Measurements from ENCODE around the gene SLAMF8. TPM values are rescaled to one million over a fixed set of nuclear protein-coding genes. Genes with fewer than 3 reads are reported as not detected.

The SLAMF8 gene
- total and polyA plus RNA-seq, 4 donors: 0.28 to 1.6 (median 1.1) TPM

DNA sequence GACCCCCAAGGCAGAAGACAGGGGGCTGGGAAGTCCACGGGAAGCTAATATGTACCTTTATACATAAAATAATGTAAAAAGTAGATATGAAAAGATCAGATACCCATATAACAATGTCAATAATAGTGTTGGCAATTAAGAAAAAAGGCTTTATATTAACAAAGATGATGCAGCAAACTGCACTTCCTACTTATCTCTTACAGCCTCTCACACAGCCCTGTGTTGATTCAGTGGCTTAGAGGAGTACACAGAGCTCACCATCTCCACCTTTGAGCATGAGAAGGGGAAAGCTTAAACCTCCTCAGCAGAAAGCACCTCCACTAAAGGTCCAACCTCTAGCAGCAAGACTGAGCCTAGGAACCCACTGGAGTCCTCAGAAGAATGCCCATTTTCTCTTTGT lies 42.9 kb downstream of the SLAMF8 start:
- Histone ChIP-seq H3K9ac (ENCODE audit: low read depth in 1 of 2, low read length in 2 of 2) (no peak overlapping the region), H3K36me3 (ENCODE audit: control insufficient read depth in 4 of 4, insufficient read depth in 3 of 4, low read depth in 1 of 4, low read length in 3 of 4) (no peaks in the 10 kb centered on the region), H3K4me1 (ENCODE audit: control insufficient read depth in 4 of 4, insufficient read depth in 4 of 4, low read length in 3 of 4) (peaks cover 6 to 11% (median 10%) of the 10 kb centered on the region in 4 donors), H3K27me3 (ENCODE audit: control insufficient read depth in 4 of 4, insufficient read depth in 4 of 4, low read length in 3 of 4) (no peaks in the 10 kb centered on the region), H3K4me3 (ENCODE audit: low read depth in 1 of 3, low read length in 3 of 3) (no peak overlapping the region), H3K9me3 (ENCODE audit: control insufficient read depth in 4 of 4, low read length in 3 of 4) (no peaks in the 10 kb centered on the region), H3K27ac (ENCODE audit: low read depth in 1 of 2, low read length in 2 of 2) (no peak overlapping the region)
- 82% methylated on average over 1 of the region's 1 CpG for WGBS
- DNase-seq (ENCODE audit: low spot score): no peak
- TF ChIP-seq EGR1 (IDR thresholded peaks at IDR 0.05; ENCODE audit: low read depth in 2 of 2): no peak
- TF ChIP-seq YY1 (IDR thresholded peaks at IDR 0.05): no peak
- TF ChIP-seq, protein P1, sequence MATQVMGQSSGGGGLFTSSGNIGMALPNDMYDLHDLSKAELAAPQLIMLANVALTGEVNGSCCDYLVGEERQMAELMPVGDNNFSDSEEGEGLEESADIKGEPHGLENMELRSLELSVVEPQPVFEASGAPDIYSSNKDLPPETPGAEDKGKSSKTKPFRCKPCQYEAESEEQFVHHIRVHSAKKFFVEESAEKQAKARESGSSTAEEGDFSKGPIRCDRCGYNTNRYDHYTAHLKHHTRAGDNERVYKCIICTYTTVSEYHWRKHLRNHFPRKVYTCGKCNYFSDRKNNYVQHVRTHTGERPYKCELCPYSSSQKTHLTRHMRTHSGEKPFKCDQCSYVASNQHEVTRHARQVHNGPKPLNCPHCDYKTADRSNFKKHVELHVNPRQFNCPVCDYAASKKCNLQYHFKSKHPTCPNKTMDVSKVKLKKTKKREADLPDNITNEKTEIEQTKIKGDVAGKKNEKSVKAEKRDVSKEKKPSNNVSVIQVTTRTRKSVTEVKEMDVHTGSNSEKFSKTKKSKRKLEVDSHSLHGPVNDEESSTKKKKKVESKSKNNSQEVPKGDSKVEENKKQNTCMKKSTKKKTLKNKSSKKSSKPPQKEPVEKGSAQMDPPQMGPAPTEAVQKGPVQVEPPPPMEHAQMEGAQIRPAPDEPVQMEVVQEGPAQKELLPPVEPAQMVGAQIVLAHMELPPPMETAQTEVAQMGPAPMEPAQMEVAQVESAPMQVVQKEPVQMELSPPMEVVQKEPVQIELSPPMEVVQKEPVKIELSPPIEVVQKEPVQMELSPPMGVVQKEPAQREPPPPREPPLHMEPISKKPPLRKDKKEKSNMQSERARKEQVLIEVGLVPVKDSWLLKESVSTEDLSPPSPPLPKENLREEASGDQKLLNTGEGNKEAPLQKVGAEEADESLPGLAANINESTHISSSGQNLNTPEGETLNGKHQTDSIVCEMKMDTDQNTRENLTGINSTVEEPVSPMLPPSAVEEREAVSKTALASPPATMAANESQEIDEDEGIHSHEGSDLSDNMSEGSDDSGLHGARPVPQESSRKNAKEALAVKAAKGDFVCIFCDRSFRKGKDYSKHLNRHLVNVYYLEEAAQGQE (IDR thresholded peaks at IDR 0.05): no peak
- TF ChIP-seq JUND (IDR thresholded peaks at IDR 0.05): no peak
- TF ChIP-seq HNF4G (IDR thresholded peaks at IDR 0.05): no peak
- TF ChIP-seq FOXA2 (IDR thresholded peaks at IDR 0.05): no peak
- no peak for TF ChIP-seq NR2F2 (IDR thresholded peaks at IDR 0.05)
- TF ChIP-seq HNF4A (conservative IDR thresholded peaks at IDR 0.05): no peak
- no peak for TF ChIP-seq FOXA1 (IDR thresholded peaks at IDR 0.05)
- TF ChIP-seq, protein P2, sequence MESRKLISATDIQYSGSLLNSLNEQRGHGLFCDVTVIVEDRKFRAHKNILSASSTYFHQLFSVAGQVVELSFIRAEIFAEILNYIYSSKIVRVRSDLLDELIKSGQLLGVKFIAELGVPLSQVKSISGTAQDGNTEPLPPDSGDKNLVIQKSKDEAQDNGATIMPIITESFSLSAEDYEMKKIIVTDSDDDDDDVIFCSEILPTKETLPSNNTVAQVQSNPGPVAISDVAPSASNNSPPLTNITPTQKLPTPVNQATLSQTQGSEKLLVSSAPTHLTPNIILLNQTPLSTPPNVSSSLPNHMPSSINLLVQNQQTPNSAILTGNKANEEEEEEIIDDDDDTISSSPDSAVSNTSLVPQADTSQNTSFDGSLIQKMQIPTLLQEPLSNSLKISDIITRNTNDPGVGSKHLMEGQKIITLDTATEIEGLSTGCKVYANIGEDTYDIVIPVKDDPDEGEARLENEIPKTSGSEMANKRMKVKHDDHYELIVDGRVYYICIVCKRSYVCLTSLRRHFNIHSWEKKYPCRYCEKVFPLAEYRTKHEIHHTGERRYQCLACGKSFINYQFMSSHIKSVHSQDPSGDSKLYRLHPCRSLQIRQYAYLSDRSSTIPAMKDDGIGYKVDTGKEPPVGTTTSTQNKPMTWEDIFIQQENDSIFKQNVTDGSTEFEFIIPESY (IDR thresholded peaks at IDR 0.05): no peak

DNA sequence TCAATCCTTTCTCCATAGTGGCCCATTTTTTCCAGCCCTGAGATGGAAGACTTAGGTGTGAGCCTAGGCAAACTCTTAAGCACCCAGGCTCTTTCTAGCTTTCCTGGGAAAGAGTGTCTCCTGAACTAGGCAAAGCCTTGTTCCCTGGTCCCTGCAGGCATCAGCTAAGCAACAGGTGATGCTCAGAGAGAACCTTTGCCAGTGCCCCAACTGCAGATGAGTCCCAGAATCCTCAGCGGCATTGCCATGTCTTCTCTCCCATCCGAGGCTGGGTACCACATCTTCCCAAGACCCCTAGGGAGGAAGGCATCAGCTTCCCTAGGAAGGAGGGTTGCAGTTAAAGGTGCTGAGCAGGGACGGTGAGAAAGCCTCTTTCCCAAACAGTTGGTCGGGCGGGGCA lies 44.0 kb downstream of the SLAMF8 start:
- no peak for DNase-seq (ENCODE audit: low spot score)
- H3K9ac ChIP-seq (ENCODE audit: low read depth in 1 of 2, low read length in 2 of 2): no peak overlapping the region
- no peaks in the 10 kb centered on the region for H3K36me3 ChIP-seq (ENCODE audit: control insufficient read depth in 4 of 4, insufficient read depth in 3 of 4, low read depth in 1 of 4, low read length in 3 of 4)
- H3K9me3 ChIP-seq (ENCODE audit: control insufficient read depth in 4 of 4, low read length in 3 of 4): no peaks in the 10 kb centered on the region
- no peaks in the 10 kb centered on the region for H3K27me3 ChIP-seq (ENCODE audit: control insufficient read depth in 4 of 4, insufficient read depth in 4 of 4, low read length in 3 of 4)
- H3K27ac ChIP-seq (ENCODE audit: low read depth in 1 of 2, low read length in 2 of 2): no peak overlapping the region
- H3K4me1 ChIP-seq (ENCODE audit: control insufficient read depth in 4 of 4, insufficient read depth in 4 of 4, low read length in 3 of 4): peaks cover 6 to 11% (median 10%) of the 10 kb centered on the region in 4 donors
- TF ChIP-seq, protein P1 (IDR thresholded peaks at IDR 0.05): no peak
- TF ChIP-seq YY1 (IDR thresholded peaks at IDR 0.05): no peak
- no peak for TF ChIP-seq FOXA1 (IDR thresholded peaks at IDR 0.05)
- no peak for TF ChIP-seq EGR1 (IDR thresholded peaks at IDR 0.05; ENCODE audit: low read depth in 2 of 2)
- TF ChIP-seq HNF4G (IDR thresholded peaks at IDR 0.05): no peak
- no peak for TF ChIP-seq RAD21 (IDR thresholded peaks at IDR 0.05)
- TF ChIP-seq TAF1 (conservative IDR thresholded peaks at IDR 0.05): no peak
- no peak for TF ChIP-seq NR2F2 (IDR thresholded peaks at IDR 0.05)
- no peak for TF ChIP-seq GABPA (IDR thresholded peaks at IDR 0.05 in 1 of 2, conservative IDR thresholded peaks at IDR 0.05 in 1 of 2)
- TF ChIP-seq, protein P2 (IDR thresholded peaks at IDR 0.05): no peak
- TF ChIP-seq SP1 (IDR thresholded peaks at IDR 0.05): no peak
- TF ChIP-seq, protein P3, sequence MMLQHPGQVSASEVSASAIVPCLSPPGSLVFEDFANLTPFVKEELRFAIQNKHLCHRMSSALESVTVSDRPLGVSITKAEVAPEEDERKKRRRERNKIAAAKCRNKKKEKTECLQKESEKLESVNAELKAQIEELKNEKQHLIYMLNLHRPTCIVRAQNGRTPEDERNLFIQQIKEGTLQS (IDR thresholded peaks at IDR 0.05): no peak
- no peak for TF ChIP-seq FOXA2 (IDR thresholded peaks at IDR 0.05)
- TF ChIP-seq, protein P4, sequence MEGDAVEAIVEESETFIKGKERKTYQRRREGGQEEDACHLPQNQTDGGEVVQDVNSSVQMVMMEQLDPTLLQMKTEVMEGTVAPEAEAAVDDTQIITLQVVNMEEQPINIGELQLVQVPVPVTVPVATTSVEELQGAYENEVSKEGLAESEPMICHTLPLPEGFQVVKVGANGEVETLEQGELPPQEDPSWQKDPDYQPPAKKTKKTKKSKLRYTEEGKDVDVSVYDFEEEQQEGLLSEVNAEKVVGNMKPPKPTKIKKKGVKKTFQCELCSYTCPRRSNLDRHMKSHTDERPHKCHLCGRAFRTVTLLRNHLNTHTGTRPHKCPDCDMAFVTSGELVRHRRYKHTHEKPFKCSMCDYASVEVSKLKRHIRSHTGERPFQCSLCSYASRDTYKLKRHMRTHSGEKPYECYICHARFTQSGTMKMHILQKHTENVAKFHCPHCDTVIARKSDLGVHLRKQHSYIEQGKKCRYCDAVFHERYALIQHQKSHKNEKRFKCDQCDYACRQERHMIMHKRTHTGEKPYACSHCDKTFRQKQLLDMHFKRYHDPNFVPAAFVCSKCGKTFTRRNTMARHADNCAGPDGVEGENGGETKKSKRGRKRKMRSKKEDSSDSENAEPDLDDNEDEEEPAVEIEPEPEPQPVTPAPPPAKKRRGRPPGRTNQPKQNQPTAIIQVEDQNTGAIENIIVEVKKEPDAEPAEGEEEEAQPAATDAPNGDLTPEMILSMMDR (IDR thresholded peaks at IDR 0.05; ENCODE audit: low read depth, low read length, missing input control): no peak
- TF ChIP-seq JUND (IDR thresholded peaks at IDR 0.05): no peak
- no peak for TF ChIP-seq HNF4A (conservative IDR thresholded peaks at IDR 0.05)
- TF ChIP-seq, protein P5, sequence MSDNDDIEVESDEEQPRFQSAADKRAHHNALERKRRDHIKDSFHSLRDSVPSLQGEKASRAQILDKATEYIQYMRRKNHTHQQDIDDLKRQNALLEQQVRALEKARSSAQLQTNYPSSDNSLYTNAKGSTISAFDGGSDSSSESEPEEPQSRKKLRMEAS (IDR thresholded peaks at IDR 0.05): no peak
- no peak for TF ChIP-seq RXRA (IDR thresholded peaks at IDR 0.05)
- 90% methylated on average over 5 of the region's 5 CpGs for WGBS
- H3K4me3 ChIP-seq (ENCODE audit: low read depth in 1 of 3, low read length in 3 of 3): no peak overlapping the region
